Epithelial cell of proximal tubule (primary cell): ENCODE data around the gene TTC21B. TPM values are rescaled to one million over a fixed set of nuclear protein-coding genes. Genes with fewer than 3 reads are reported as not detected.

Source experiments
- DNase-seq: peaks from one replicate; pipeline ENCODE4 v3.0.0-alpha.2; 2011; ENCODE audit warnings: low read depth
- H3K4me3 ChIP-seq: 2 replicates; pipeline ENCODE4 v1.5.1; 2011; ENCODE audit warnings: low read depth, mild to moderate bottlenecking, low read length
- CTCF ChIP-seq: conservative IDR thresholded peaks from 2 replicates; pipeline ENCODE4 v1.5.1; 2012; ENCODE audit warnings: low read depth, mild to moderate bottlenecking, low read length
- total RNA-seq: library from RNA; depleted of rRNA; stranded (reverse); fragments of >200 nt; gene quantifications from 2 replicates; pipeline ENCODE4 v1.2.3, GENCODE V29; 2015

Gene TTC21B
- total RNA-seq, 1 donor from 2014 or later: 9.1 TPM

DNA sequence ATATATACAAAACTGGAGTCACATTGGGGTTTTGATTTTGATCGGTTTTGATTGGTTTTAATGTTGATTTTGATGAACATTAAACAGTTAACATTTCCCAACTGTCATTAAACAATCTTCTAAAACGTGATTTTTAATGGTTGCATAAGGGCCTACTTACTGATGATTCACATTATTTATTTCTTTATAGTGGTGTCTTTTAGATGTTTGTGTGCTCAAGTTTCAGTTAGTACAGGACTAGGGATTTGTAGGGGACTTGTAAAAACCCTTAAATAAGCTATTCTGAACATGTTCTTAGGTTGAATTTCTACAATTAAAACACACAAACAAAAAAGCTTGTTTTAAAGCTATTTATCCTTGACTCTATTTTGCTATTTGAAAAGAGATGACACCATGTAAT is 61.6 kb downstream of the TTC21B start:
- TF ChIP-seq CTCF: no peak
- H3K4me3 ChIP-seq: no peak overlapping the region
- no peak for DNase-seq

DNA sequence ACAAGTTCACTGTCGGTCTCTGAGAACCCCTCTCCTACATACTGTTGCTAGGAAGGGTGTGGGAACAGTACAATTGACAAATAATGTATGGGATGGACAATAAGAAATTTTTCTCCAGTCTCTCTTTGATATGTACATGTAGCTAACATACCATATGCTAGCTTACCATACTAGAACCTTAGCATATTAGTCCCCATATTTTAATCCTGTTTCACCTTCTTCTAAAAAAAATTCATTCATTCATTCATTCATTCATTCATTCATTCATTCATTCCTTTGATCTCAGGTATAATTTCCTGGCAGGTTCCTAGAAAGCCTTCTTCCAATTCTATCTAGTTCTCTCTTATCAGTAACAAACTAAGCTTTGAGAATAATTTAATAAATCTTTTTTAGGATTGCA is 62.2 kb downstream of the TTC21B start:
- H3K4me3 ChIP-seq: no peak overlapping the region
- TF ChIP-seq CTCF: no peak
- no peak for DNase-seq

DNA sequence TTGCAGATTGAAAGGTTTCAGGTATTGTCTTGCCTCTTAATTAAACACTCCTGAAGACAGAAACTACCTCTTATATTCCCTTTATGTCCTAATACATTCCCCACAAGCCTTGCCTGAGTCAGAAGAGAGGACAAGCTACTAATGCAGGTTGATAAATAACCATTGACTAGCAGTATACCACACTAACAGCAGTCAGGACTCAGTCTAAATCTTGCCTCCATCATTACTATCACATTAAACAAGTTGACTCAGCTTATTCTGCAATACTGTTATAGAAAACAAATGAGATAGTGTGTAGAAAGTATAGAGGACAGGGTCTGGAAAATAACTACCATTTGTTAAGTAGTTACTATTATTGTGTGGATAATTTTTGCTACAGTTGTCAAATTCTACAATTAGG is 63.8 kb downstream of the TTC21B start:
- TF ChIP-seq CTCF: no peak
- H3K4me3 ChIP-seq: no peak overlapping the region
- no peak for DNase-seq

GRCh38 chr2:165889158-165889557 is 64.4 kb downstream of the TTC21B start:
- DNase-seq: no peak
- no peak for TF ChIP-seq CTCF

GRCh38 chr2:165888171-165888570 is 65.4 kb downstream of the TTC21B start:
- TF ChIP-seq CTCF: no peak
- H3K4me3 ChIP-seq: no peak overlapping the region
- DNase-seq: no peak

More at GRCh38 chr2:165889158-165889557, 64.4 kb downstream of the TTC21B start:
- no peak overlapping the region for H3K4me3 ChIP-seq

GRCh38 chr2:165886487-165887146 is 67.0 kb downstream of the TTC21B start:
- H3K4me3 ChIP-seq: no peak overlapping the region
- no peak for DNase-seq
- TF ChIP-seq CTCF: no peak
